OCI-LY7 (cell line): ENCODE data around the gene GRAP2. TPM values are rescaled to one million over a fixed set of nuclear protein-coding genes. Genes with fewer than 3 reads are reported as not detected.

Experiments
- BruUV-seq: library from RNA; stranded (reverse); fragments of 400-500 nt; replicated peaks from 2 replicates; lab custom pipeline; 2021; lab: Mats Ljungman, UMichigan
- CTCF ChIA-PET: fragments of 300-600 bp; sonication (Branson Sonifier 250); formaldehyde crosslinking; loops from one replicate; lab custom pipeline; 2022; ENCODE audit warnings: antibody characterized with exemption; ENCODE audit not compliant: unreplicated experiment; lab: Charles Lee
- POLR2A ChIA-PET: fragments of 300-600 bp; sonication (Branson Sonifier 250); formaldehyde crosslinking; loops from one replicate; lab custom pipeline; 2022; ENCODE audit warnings: antibody characterized with exemption; lab: Charles Lee
- DNase-seq: peaks from one replicate; pipeline ENCODE4 v3.0.0-alpha.2; 2015; ENCODE audit warnings: low spot score
- H2AFZ ChIP-seq: fragments of 200-600 bp; sonication (generic), shearing (Covaris generic); 2 replicates; pipeline ENCODE4 v1.6.1; 2014; ENCODE audit warnings: mild to moderate bottlenecking, antibody characterized with exemption, low read length, moderate library complexity
- H3K27ac ChIP-seq: fragments of 200-600 bp; sonication (generic); 2 replicates; pipeline ENCODE4 v1.5.1; 2014; ENCODE audit warnings: mixed run types, low read depth, mild to moderate bottlenecking, moderate library complexity, low read length, inconsistent platforms; ENCODE audit not compliant: poor library complexity, severe bottlenecking
- H3K36me3 ChIP-seq: fragments of 200-600 bp; sonication (generic); 2 replicates; pipeline ENCODE4 v1.6.1; 2014; ENCODE audit warnings: mild to moderate bottlenecking, antibody characterized with exemption, low read length, moderate library complexity, mixed read lengths; ENCODE audit not compliant: insufficient read depth
- H3K4me1 ChIP-seq: fragments of 200-600 bp; sonication (generic); 2 replicates; pipeline ENCODE4 v1.5.1; 2014; ENCODE audit warnings: mild to moderate bottlenecking, low read length; ENCODE audit not compliant: insufficient read depth, poor library complexity, severe bottlenecking
- H3K4me2 ChIP-seq: fragments of 200-600 bp; sonication (generic); 2 replicates; pipeline ENCODE4 v1.6.1; 2014; ENCODE audit warnings: mild to moderate bottlenecking, low read length
- H3K4me3 ChIP-seq: fragments of 200-600 bp; sonication (generic); 2 replicates; pipeline ENCODE4 v1.5.1; 2014; ENCODE audit warnings: mild to moderate bottlenecking, low read depth, low read length; ENCODE audit not compliant: poor library complexity, severe bottlenecking
- H3K79me2 ChIP-seq: fragments of 200-600 bp; sonication (generic); 2 replicates; pipeline ENCODE4 v1.6.1; 2016; ENCODE audit warnings: low read depth, mild to moderate bottlenecking, low read length, moderate library complexity, mixed read lengths; ENCODE audit not compliant: insufficient read depth
- H3K9me2 ChIP-seq: fragments of 200-600 bp; sonication (generic); 2 replicates; pipeline ENCODE4 v1.6.1; 2016; ENCODE audit warnings: mild to moderate bottlenecking, low read length, mixed read lengths; ENCODE audit not compliant: insufficient read depth
- H3K9me3 ChIP-seq: fragments of 200-600 bp; sonication (generic); 2 replicates; pipeline ENCODE4 v1.6.1; 2014; ENCODE audit warnings: mild to moderate bottlenecking, mixed run types, low read length, mixed read lengths
- H4K20me1 ChIP-seq: fragments of 200-600 bp; sonication (generic); 2 replicates; pipeline ENCODE4 v1.6.1; 2014; ENCODE audit warnings: mild to moderate bottlenecking, antibody characterized with exemption, low read length, moderate library complexity, mixed read lengths; ENCODE audit not compliant: insufficient read depth
- CTCF ChIP-seq: fragments of 200-600 bp; sonication (generic); conservative IDR thresholded peaks from 2 replicates; pipeline ENCODE4 v1.5.1; 2014; ENCODE audit warnings: mild to moderate bottlenecking, antibody characterized with exemption, low read length, moderate library complexity, mixed read lengths
- EZH2phosphoT487 ChIP-seq: fragments of 200-600 bp; sonication (generic); IDR thresholded peaks from 2 replicates; pipeline ENCODE4 v1.6.1; 2018; ENCODE audit warnings: low read depth, borderline replicate concordance, mild to moderate bottlenecking, mixed run types, antibody characterized with exemption, low read length, moderate library complexity, mixed read lengths
- intact Hi-C: fragments of 100-400 bp; cut with micrococcal nuclease; formaldehyde crosslinking; loops from one replicate; pipeline ENCODE4 v1.10.0; 2022; ENCODE audit not compliant: unreplicated experiment
- total RNA-seq, 2 experiments: library from RNA; depleted of rRNA in 1 of 2; stranded (reverse); fragments of >200 nt in 1 of 2; shearing (Covaris generic) in 1 of 2; gene quantifications; 2 replicates each; pipeline ENCODE4 v1.2.3, GENCODE V29; 2014 to 2022

GRAP2 gene
- total RNA-seq, 2 experiments from 2014 or later, result not detected

DNA sequence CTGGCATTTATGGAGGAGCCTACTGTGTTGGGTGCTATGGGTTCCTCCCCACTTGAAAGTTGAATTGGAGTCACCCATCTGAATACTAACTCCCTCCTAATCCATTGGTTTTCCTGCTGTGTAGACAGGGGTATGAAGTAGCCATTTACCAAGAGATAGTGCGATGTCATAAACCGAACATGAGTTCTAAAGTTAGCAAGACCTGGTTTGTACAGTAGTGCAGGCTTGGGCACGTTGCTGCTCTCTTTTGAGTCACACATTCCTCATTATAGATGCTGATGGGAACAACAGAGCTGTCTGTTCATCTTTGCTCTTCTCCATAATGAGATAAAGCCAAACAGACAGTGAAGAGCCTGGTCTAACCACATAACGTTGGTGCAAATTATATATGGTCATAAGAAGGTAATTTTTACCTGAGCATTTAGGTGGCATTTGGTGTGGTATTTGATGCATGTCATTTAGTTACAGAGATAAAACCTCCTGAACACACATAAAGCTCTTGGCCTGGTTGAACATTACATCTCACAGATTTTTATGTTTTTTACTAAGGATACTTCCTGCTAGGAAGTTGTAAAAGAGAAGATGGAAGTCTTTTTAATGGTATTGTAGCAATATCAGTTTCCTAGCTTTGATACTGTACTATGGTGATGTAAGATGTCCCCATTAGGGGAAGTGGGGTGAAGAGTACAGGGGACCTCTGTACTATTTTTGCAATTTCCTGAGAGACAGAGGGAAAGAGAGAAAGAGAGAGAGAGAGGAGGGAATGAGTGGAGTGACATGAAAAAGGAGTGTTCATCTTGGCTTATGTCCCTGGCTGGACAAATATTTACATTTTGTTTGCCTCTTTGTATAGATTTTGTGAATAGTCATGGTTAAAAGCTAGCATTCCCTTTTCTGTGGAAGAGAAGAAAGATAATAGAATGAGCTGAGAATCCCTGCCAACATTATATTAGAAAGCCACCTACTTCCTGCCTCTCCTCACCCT lies 27.9 kb downstream of the GRAP2 start:
- ChIA-PET CTCF (no interaction called here), POLR2A (no interaction called here)
- Histone ChIP-seq H3K9me3 (no peaks in the 10 kb centered on the region), H3K27ac (no peak overlapping the region), H3K79me2 (no peaks in the 10 kb centered on the region), H2AFZ (no peak overlapping the region), H3K4me1 (peaks cover 9% of the 10 kb centered on the region), H3K36me3 (no peaks in the 10 kb centered on the region), H3K4me2 (no peak overlapping the region), H4K20me1 (no peaks in the 10 kb centered on the region), H3K9me2 (no peaks in the 10 kb centered on the region), H3K4me3 (no peak overlapping the region)
- TF ChIP-seq EZH2phosphoT487 (no peak), CTCF (no peak)
- no peak for DNase-seq
- intact Hi-C loops, result no loop called here
- no TSS peak for BruUV-seq

DNA sequence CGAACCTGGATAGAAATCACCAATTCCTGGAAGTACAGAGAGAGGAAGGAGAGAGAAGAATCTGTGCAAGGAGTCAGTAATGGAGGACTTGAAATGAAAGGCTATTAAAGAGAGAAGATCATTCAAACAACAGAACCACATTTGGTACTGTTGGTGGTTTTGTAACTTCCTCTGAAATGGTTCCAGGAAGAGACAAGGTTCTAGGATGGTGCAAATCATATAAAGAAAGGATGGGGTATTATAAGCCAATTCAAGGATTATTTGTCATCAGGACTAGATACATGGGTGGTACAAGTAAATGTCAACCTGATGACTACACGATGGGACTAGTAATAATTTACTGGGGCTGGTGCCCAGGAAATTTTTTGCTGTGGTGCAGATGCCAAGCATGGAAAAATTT lies 30.4 kb downstream of the GRAP2 start:
- Histone ChIP-seq H3K4me1 (peaks cover 17% of the 10 kb centered on the region), H3K79me2 (no peaks in the 10 kb centered on the region), H2AFZ (no peak overlapping the region), H3K36me3 (no peaks in the 10 kb centered on the region), H4K20me1 (no peaks in the 10 kb centered on the region), H3K9me3 (no peaks in the 10 kb centered on the region), H3K9me2 (no peaks in the 10 kb centered on the region), H3K27ac (no peak overlapping the region), H3K4me2 (no peak overlapping the region), H3K4me3 (no peak overlapping the region)
- TF ChIP-seq CTCF (no peak), EZH2phosphoT487 (no peak)
- no TSS peak for BruUV-seq
- intact Hi-C loops, result loop anchor here (5.0 kb wide), 1 partner anchor 91 kb away; no protein-coding TSS in a partner anchor
- DNase-seq, result no peak
- CTCF ChIA-PET, result no interaction called here
- POLR2A ChIA-PET, result no interaction called here

- Histone ChIP-seq H3K27ac (no peak overlapping the region), H3K79me2 (no peaks in the 10 kb centered on the region), H3K36me3 (no peaks in the 10 kb centered on the region), H3K9me2 (no peaks in the 10 kb centered on the region), H3K4me2 (no peak overlapping the region), H3K4me3 (no peak overlapping the region), H3K9me3 (no peaks in the 10 kb centered on the region), H3K4me1 (peaks cover 25% of the 10 kb centered on the region), H2AFZ (no peak overlapping the region), H4K20me1 (no peaks in the 10 kb centered on the region)
- ChIA-PET POLR2A (no interaction called here), CTCF (no interaction called here)
- no peak for DNase-seq
- no peak for TF ChIP-seq CTCF
- no peak for TF ChIP-seq EZH2phosphoT487
- BruUV-seq, result no TSS peak
- intact Hi-C loops, result loop anchor here (5.0 kb wide), 1 partner anchor 90 kb away; no protein-coding TSS in a partner anchor
Measured at GRCh38 chr22:39932166-39932565, 31.3 kb downstream of the GRAP2 start.
